Ovary (tissue), 9 donors: ENCODE data around the gene MCTP2. TPM values are rescaled to one million over a fixed set of nuclear protein-coding genes. Genes with fewer than 3 reads are reported as not detected.

ENCODE experiments used
- DNase-seq, 5 donors: peaks; one replicate each; pipeline ENCODE4 v3.0.0-alpha.2; 2019 to 2020
- H3K27ac ChIP-seq, 2 donors: fragments of 200-600 bp; one replicate each; pipeline versions ENCODE4 v1.5.1 to v1.8.0; 2019 to 2022
- H3K27me3 ChIP-seq: fragments of 200-600 bp; one replicate; pipeline ENCODE4 v1.8.0; 2022
- H3K36me3 ChIP-seq: fragments of 200-600 bp; sonication (generic); one replicate; pipeline ENCODE4 v1.5.1; 2019
- H3K4me1 ChIP-seq: one replicate; pipeline ENCODE4 v1.8.1; 2013; ENCODE audit warnings: mild to moderate bottlenecking, moderate library complexity; ENCODE audit not compliant: insufficient read depth
- H3K4me3 ChIP-seq: fragments of 200-600 bp; sonication (generic); one replicate; pipeline ENCODE4 v1.5.1; 2017
- H3K9me3 ChIP-seq, 2 donors: fragments of 200-600 bp in 1 of 2; sonication (generic) in 1 of 2; one replicate each; pipeline versions ENCODE4 v1.5.1 to v1.8.1; 2013 to 2019; ENCODE audit warnings: mild to moderate bottlenecking in 1 of 2, moderate library complexity in 1 of 2
- CTCF ChIP-seq, 3 donors: fragments of 450-650 bp in 2 of 3; fragments of 200-600 bp in 1 of 3; IDR thresholded peaks; one replicate each; pipeline versions ENCODE4 v1.5.1 to v1.8.0; 2016 to 2022; ENCODE audit warnings: antibody characterized with exemption in 3 of 3, mild to moderate bottlenecking in 1 of 3
- EP300 ChIP-seq: sonication (generic); formaldehyde crosslinking; IDR thresholded peaks from one replicate; pipeline ENCODE4 v1.6.1; 2017; ENCODE audit warnings: antibody characterized with exemption
- POLR2A ChIP-seq: fragments of 450-650 bp; IDR thresholded peaks from one replicate; pipeline ENCODE4 v1.6.1; 2017; ENCODE audit warnings: antibody characterized with exemption, mild to moderate bottlenecking, moderate library complexity
- WGBS, 3 donors: extraction: QIAGEN DNeasy Blood & Tissue Kit in 1 of 3; methylation state at CpG; one replicate each; pipeline versions ENCODE4 v1.1.5 to v1.1.7; 2013 to 2017; 5-methylcytosine and 5-hydroxymethylcytosine counted together
- intact Hi-C, 4 donors: fragments of 100-400 bp; cut with DNase I; formaldehyde crosslinking; loops; one replicate each; pipeline versions ENCODE4 v1.11.0 to v1.15.1; 2022 to 2023
- polyA plus RNA-seq, 2 donors: library from polyadenylated mRNA; stranded (reverse); fragments of 200-250 nt in 1 of 2; fragments of 350-450 nt in 1 of 2; fragmentation: Illumina TruSeq in 1 of 2; extraction: RNeasy Lipid Tissue Mini Kit (QIAGEN cat#74804) in 1 of 2; gene quantifications; one replicate each; pipeline ENCODE4 v1.2.3, GENCODE V29; 2013 to 2014
- total RNA-seq, 7 donors: library from RNA; depleted of rRNA in 2 of 7; stranded (reverse); fragments of >200 nt in 2 of 7; fragmentation: NEBNext Ultra II Directional in 3 of 7; extraction: Animal tissue kit (Norgen Biotek cat#: 25700) in 3 of 7; gene quantifications; one replicate each; pipeline versions ENCODE4 v1.1.0 to v1.2.4, GENCODE V29; 2016 to 2023
- donor health status: DM: no; HTN: no; CAD: no; lungs with moderate emphysema.
- donor health status: DM: no; HTN: no; CAD: no.
- donor health status: Bipolar disorder and iron deficiency.
- donor health status: DM: yes; HTN: yes; CAD: no.
- donor health status: DM: no; HTN: no; CAD: no.
- donor health status: DM: yes; HTN: yes; CAD: no.

Gene MCTP2
- total and polyA plus RNA-seq, 9 donors: 0.71 to 44.5 (median 5.7) TPM

- no peaks in the 10 kb centered on the region for H3K27me3 ChIP-seq
- intact Hi-C loops: no loop called here
- DNase-seq: no peak
- no peaks in the 10 kb centered on the region for H3K9me3 ChIP-seq
- H3K36me3 ChIP-seq: no peaks in the 10 kb centered on the region
- WGBS, 3 donors: 91 to 93% (median 91%) methylated on average over 6 of the region's 6 CpGs
- no peak overlapping the region for H3K4me3 ChIP-seq
- H3K4me1 ChIP-seq: no peaks in the 10 kb centered on the region
- H3K27ac ChIP-seq: no peak overlapping the region
- TF ChIP-seq CTCF (IDR thresholded peaks at IDR 0.05) (no peak), POLR2A (no peak), EP300 (no peak)
Observed at GRCh38 chr15:94235646-94236045, 4.3 kb downstream of the MCTP2 start.

- no peaks in the 10 kb centered on the region for H3K27me3 ChIP-seq
- 85 to 92% (median 89%) methylated on average over 4 of the region's 4 CpGs for WGBS, 3 donors
- H3K9me3 ChIP-seq: no peaks in the 10 kb centered on the region
- no peaks in the 10 kb centered on the region for H3K36me3 ChIP-seq
- H3K4me1 ChIP-seq: no peaks in the 10 kb centered on the region
- H3K4me3 ChIP-seq: no peak overlapping the region
- H3K27ac ChIP-seq: no peak overlapping the region
- no peak for DNase-seq
- TF ChIP-seq CTCF (IDR thresholded peaks at IDR 0.05): no peak
- no peak for TF ChIP-seq EP300
- no peak for TF ChIP-seq POLR2A
- intact Hi-C loops: no loop called here
Observed at GRCh38 chr15:94236608-94237007, 5.2 kb downstream of the MCTP2 start.

GRCh38 chr15:94237903-94238302, 6.5 kb downstream of the MCTP2 start:
- DNase-seq: no peak
- intact Hi-C loops: no loop called here
- Histone ChIP-seq H3K9me3 (no peaks in the 10 kb centered on the region), H3K27me3 (no peaks in the 10 kb centered on the region), H3K36me3 (no peaks in the 10 kb centered on the region), H3K4me3 (no peak overlapping the region), H3K27ac (no peak overlapping the region), H3K4me1 (no peaks in the 10 kb centered on the region)
- TF ChIP-seq CTCF (IDR thresholded peaks at IDR 0.05) (no peak), EP300 (no peak), POLR2A (no peak)
- 87 to 90% (median 87%) methylated on average over 8 of the region's 8 CpGs for WGBS, 3 donors

GRCh38 chr15:94238539-94239118, 7.3 kb downstream of the MCTP2 start:
- WGBS, 3 donors: 66 to 87% (median 68%) methylated on average over 4 of the region's 4 CpGs
- H3K4me1 ChIP-seq: no peaks in the 10 kb centered on the region
- intact Hi-C loops: no loop called here
- H3K27me3 ChIP-seq: no peaks in the 10 kb centered on the region
- no peaks in the 10 kb centered on the region for H3K36me3 ChIP-seq
- no peak for DNase-seq
- H3K9me3 ChIP-seq: no peaks in the 10 kb centered on the region
- no peak overlapping the region for H3K4me3 ChIP-seq
- no peak overlapping the region for H3K27ac ChIP-seq
- TF ChIP-seq EP300 (no peak), CTCF (IDR thresholded peaks at IDR 0.05) (no peak), POLR2A (no peak)
